Panc1 (cell line): ENCODE results near the gene PNKP. TPM values are rescaled to one million over a fixed set of nuclear protein-coding genes. Genes with fewer than 3 reads are reported as not detected.

Experiments used
- ATAC-seq: fragments of 200-7000 bp; cut with Tn5 transposase; 2 replicates; pipeline ENCODE4 v1.9.1; 2020; ENCODE audit warnings: mild to moderate bottlenecking, moderate library complexity
- BruUV-seq: library from RNA; stranded (reverse); fragments of 400-500 nt; replicated peaks from 2 replicates; lab custom pipeline; 2021; lab: Mats Ljungman, UMichigan
- CTCF ChIA-PET: fragments of 300-600 bp; sonication (Branson Sonifier 250); formaldehyde crosslinking; loops from one replicate; lab custom pipeline; 2022; ENCODE audit warnings: antibody characterized with exemption; lab: Charles Lee
- POLR2A ChIA-PET: fragments of 300-600 bp; sonication (Branson Sonifier 250); formaldehyde crosslinking; loops from one replicate; lab custom pipeline; 2022; ENCODE audit warnings: antibody characterized with exemption; lab: Charles Lee
- DNase-seq: peaks from one replicate; pipeline ENCODE4 v3.0.0-alpha.2; 2010; ENCODE audit warnings: low read depth, low spot score
- H3K27ac ChIP-seq: 2 replicates; pipeline ENCODE4 v1.5.1; 2011; ENCODE audit warnings: mild to moderate bottlenecking, low read length, inconsistent platforms
- H3K27me3 ChIP-seq: fragments of 200-500 bp; sonication (Bioruptor generic); 2 replicates; pipeline ENCODE4 v1.6.0; 2014; ENCODE audit warnings: low read length, inconsistent platforms; ENCODE audit not compliant: control insufficient read depth, insufficient read depth
- H3K36me3 ChIP-seq: fragments of 200-500 bp; sonication (Bioruptor generic); 2 replicates; pipeline ENCODE4 v1.5.1; 2014; ENCODE audit warnings: inconsistent platforms, mild to moderate bottlenecking, low read length, moderate library complexity; ENCODE audit not compliant: control insufficient read depth, insufficient read depth
- H3K4me1 ChIP-seq: 2 replicates; pipeline ENCODE4 v1.5.1; 2011; ENCODE audit warnings: inconsistent platforms, mild to moderate bottlenecking, low read length, moderate library complexity; ENCODE audit not compliant: control insufficient read depth, insufficient read depth
- H3K4me3 ChIP-seq, 2 experiments: 2 replicates each; pipeline ENCODE4 v1.5.1; 2011 to 2012; ENCODE audit warnings: low read depth in 2 of 2, low read length in 2 of 2, mild to moderate bottlenecking in 2 of 2, inconsistent platforms in 1 of 2, moderate library complexity in 1 of 2
- H3K9me3 ChIP-seq: fragments of 200-500 bp; sonication (Bioruptor generic); 2 replicates; pipeline ENCODE4 v1.5.1; 2014; ENCODE audit warnings: low read depth, mild to moderate bottlenecking, inconsistent platforms, low read length, moderate library complexity; ENCODE audit not compliant: control insufficient read depth, insufficient read depth
- POLR2AphosphoS5 ChIP-seq: IDR thresholded peaks from 2 replicates; pipeline ENCODE4 v1.6.1; 2012; ENCODE audit warnings: mild to moderate bottlenecking, low read depth, low read length, moderate library complexity
- SIN3A ChIP-seq: IDR thresholded peaks from 2 replicates; pipeline ENCODE4 v1.6.1; 2012; ENCODE audit warnings: low read depth, mild to moderate bottlenecking, low read length, moderate library complexity, borderline replicate concordance; ENCODE audit not compliant: insufficient read depth
- TCF7L2 ChIP-seq: IDR thresholded peaks from 2 replicates; pipeline ENCODE4 v1.6.1; 2011; ENCODE audit warnings: mild to moderate bottlenecking, low read depth, low read length, inconsistent platforms
- in situ Hi-C: cut with HindIII; loops from 2 replicates; pipeline ENCODE4 v1.10.0; 2016; ENCODE audit warnings: low sequenced_read_pairs, low pct_unique_long_range_greater_than_20kb
- intact Hi-C: fragments of 100-400 bp; cut with micrococcal nuclease; formaldehyde crosslinking; loops from one replicate; pipeline ENCODE4 v1.10.0; 2022; ENCODE audit not compliant: unreplicated experiment
- total RNA-seq: library from RNA; stranded (reverse); gene quantifications from one replicate; pipeline ENCODE4 v1.2.1, GENCODE V29; 2021; ENCODE audit not compliant: unreplicated experiment
- TF ChIP-seq, protein P1 (sequence below): fragments of 450-650 bp; IDR thresholded peaks from 2 replicates; pipeline ENCODE4 v1.5.1; 2017; ENCODE audit warnings: mild to moderate bottlenecking
- TF ChIP-seq, protein P2 (sequence below), 2 experiments: IDR thresholded peaks; 2 replicates each; pipeline ENCODE4 v1.6.1; 2011 to 2012; ENCODE audit warnings: low read depth in 2 of 2, control low read depth in 1 of 2, low read length in 1 of 2, mild to moderate bottlenecking in 1 of 2, moderate library complexity in 1 of 2; ENCODE audit not compliant: insufficient read depth in 1 of 2

PNKP gene
- total RNA-seq, 1 experiment from 2014 or later: 76.7 TPM

- peak overlapping the region; percentile 98 for H3K27ac ChIP-seq
- ATAC-seq: no peak
- H3K4me3 ChIP-seq: peak overlapping the region; percentile 89 to 92
- H3K36me3 ChIP-seq: peaks cover 5% of the 10 kb centered on the region; the same call in 1 of the 2 replicates
- peaks cover 16% of the 10 kb centered on the region for H3K4me1 ChIP-seq
- BruUV-seq: no TSS peak
- TF ChIP-seq TCF7L2 (no peak), SIN3A (no peak), POLR2AphosphoS5 (no peak)
- TF ChIP-seq, protein P1, sequence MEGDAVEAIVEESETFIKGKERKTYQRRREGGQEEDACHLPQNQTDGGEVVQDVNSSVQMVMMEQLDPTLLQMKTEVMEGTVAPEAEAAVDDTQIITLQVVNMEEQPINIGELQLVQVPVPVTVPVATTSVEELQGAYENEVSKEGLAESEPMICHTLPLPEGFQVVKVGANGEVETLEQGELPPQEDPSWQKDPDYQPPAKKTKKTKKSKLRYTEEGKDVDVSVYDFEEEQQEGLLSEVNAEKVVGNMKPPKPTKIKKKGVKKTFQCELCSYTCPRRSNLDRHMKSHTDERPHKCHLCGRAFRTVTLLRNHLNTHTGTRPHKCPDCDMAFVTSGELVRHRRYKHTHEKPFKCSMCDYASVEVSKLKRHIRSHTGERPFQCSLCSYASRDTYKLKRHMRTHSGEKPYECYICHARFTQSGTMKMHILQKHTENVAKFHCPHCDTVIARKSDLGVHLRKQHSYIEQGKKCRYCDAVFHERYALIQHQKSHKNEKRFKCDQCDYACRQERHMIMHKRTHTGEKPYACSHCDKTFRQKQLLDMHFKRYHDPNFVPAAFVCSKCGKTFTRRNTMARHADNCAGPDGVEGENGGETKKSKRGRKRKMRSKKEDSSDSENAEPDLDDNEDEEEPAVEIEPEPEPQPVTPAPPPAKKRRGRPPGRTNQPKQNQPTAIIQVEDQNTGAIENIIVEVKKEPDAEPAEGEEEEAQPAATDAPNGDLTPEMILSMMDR: no peak
- TF ChIP-seq, protein P2, sequence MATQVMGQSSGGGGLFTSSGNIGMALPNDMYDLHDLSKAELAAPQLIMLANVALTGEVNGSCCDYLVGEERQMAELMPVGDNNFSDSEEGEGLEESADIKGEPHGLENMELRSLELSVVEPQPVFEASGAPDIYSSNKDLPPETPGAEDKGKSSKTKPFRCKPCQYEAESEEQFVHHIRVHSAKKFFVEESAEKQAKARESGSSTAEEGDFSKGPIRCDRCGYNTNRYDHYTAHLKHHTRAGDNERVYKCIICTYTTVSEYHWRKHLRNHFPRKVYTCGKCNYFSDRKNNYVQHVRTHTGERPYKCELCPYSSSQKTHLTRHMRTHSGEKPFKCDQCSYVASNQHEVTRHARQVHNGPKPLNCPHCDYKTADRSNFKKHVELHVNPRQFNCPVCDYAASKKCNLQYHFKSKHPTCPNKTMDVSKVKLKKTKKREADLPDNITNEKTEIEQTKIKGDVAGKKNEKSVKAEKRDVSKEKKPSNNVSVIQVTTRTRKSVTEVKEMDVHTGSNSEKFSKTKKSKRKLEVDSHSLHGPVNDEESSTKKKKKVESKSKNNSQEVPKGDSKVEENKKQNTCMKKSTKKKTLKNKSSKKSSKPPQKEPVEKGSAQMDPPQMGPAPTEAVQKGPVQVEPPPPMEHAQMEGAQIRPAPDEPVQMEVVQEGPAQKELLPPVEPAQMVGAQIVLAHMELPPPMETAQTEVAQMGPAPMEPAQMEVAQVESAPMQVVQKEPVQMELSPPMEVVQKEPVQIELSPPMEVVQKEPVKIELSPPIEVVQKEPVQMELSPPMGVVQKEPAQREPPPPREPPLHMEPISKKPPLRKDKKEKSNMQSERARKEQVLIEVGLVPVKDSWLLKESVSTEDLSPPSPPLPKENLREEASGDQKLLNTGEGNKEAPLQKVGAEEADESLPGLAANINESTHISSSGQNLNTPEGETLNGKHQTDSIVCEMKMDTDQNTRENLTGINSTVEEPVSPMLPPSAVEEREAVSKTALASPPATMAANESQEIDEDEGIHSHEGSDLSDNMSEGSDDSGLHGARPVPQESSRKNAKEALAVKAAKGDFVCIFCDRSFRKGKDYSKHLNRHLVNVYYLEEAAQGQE (IDR thresholded peaks at IDR 0.05; ENCODE audit: insufficient read depth in 1 of 2, low read depth in 2 of 2, low read length in 1 of 2): no peak
- ChIA-PET CTCF (no interaction called here), POLR2A (no interaction called here)
- H3K9me3 ChIP-seq: no peaks in the 10 kb centered on the region
- in situ Hi-C loops (no loop called here), intact Hi-C loops (no loop called here)
- no peaks in the 10 kb centered on the region for H3K27me3 ChIP-seq
- DNase-seq: no peak
Measured at GRCh38 chr19:49878744-49879070, 11.3 kb upstream of the PNKP start.

- TF ChIP-seq TCF7L2 (no peak), POLR2AphosphoS5 (no peak), SIN3A (no peak)
- TF ChIP-seq, protein P2 (IDR thresholded peaks at IDR 0.05; ENCODE audit: insufficient read depth in 1 of 2, low read depth in 2 of 2, low read length in 1 of 2): no peak
- TF ChIP-seq, protein P1: no peak
- no TSS peak for BruUV-seq
- CTCF ChIA-PET: no interaction called here
- H3K27me3 ChIP-seq: no peaks in the 10 kb centered on the region
- peak; percentile 87 for ATAC-seq
- peak overlapping the region; percentile 89 to 92 for H3K4me3 ChIP-seq
- POLR2A ChIA-PET: no interaction called here
- no peak for DNase-seq
- peak overlapping the region; percentile 98 for H3K27ac ChIP-seq
- in situ Hi-C loops (no loop called here), intact Hi-C loops (no loop called here)
- peaks cover 16% of the 10 kb centered on the region for H3K4me1 ChIP-seq
- H3K36me3 ChIP-seq: peaks cover 5% of the 10 kb centered on the region; the same call in 1 of the 2 replicates
- no peaks in the 10 kb centered on the region for H3K9me3 ChIP-seq
Measured at GRCh38 chr19:49877879-49878743, 10.7 kb upstream of the PNKP start.
